Eye (tissue), 1 donor: ENCODE data around the gene NT5C1A.

Experiments
- DNase-seq: peaks from one replicate; pipeline ENCODE4 v3.0.0-alpha.2; 2015

The NT5C1A gene

DNA sequence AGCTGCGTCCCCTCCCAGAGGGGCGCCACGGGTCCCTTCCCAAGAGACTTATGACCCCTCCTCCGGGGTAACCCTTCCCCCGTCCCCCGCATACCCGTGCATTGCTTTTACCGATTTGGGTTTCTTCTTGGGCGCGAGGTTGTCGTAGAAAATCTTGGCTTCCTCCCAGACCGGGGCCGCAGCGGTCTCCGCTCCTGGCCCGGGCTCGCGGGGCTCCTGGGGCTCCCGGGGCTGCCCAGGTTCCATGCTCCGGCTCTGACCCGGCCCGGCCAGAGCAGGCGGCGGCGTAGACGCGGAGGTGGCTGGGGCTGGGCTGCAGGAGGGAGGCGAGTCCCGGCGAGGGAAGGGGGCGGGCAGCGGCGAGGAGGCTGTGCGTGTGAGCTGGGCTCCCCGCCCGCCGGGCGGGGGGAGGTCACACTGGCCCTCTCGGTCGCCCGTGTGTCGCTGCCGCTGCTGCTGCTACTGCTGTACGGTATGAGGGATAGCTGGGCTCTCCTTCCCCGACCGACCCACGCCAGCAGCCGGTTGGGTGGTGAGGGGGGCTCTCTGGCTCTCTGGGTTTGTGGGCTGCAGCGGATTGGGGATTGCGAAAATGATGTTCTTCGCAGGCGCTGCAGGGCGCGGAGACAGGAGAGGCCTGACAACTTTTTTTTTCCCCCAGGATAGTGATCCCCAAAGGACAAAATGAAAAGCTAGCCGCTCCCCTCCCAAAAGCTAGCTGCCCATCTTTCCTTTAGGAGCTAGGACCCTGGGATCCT is at the start of gene NT5C1A:
TSS of gene NT5C1A (minus strand) at position 315 of the 758 bp plus-strand sequence. CDS start at position 246, 69 bp downstream.
- peak; percentile 67 for DNase-seq

- DNase-seq, result no peak
Measured at GRCh38 chr1:39721664-39722063, 49.8 kb upstream of the NT5C1A start.

DNA sequence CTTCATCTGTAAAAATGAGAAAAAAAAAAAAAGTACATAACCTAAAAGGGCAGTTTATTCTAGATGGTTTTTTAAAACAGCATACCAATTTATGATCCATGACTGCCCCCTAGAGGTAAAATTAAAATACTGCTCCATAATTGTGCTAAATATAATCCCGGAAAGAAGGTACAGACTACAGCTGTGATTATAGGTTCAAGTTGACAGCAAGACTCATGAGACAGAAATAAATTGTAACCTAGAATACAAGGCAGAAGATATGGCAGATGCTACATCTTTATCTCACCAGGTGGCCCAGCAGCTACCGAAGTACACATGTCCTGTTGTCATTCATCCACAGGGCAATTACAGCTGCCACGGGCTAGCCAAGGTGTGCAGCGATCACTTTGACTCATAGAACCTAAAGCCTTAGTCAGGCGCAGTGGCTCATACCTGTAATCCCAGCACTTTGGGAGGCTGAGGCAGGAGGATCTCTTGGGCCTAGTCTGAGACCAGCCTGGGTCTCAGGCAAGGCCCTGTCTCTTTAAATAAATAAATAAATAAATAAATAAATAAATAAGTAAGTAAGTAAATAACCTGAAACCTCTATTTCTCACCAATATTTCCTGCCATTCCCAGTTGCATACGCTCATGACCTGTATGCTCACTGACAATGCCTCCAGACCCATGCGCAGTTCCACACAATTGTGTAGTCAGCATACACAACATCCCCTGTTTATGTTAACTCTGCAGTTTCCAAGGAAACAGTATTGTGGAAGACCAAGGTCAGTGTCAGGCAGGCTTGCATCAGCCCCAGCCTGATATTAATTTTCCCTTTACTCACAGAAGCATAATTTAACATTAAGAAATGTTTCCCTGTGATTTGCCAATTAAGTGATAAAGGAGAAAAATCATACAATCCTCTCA is 48.4 kb upstream of the NT5C1A start:
- DNase-seq, result peak; percentile 88

DNA sequence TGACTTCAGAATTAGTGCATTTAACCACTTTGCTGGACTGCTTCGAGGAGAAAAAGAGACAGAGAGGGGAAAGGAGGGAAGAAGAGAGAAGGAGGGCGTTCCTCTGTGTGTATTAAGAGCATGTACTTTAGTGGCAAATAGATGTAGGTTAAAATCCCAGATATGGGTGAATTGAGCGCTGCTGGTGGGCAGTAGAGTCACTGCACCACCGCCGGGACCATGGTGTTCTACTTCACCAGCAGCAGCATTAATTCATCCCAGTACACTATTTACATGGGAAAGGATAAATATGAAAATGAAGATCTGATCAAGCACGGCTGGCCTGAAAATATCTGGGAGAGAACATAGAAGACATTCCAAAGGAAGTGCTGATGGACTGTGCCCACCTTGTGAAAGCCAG is 45.9 kb upstream of the NT5C1A start:
- no peak for DNase-seq

DNA sequence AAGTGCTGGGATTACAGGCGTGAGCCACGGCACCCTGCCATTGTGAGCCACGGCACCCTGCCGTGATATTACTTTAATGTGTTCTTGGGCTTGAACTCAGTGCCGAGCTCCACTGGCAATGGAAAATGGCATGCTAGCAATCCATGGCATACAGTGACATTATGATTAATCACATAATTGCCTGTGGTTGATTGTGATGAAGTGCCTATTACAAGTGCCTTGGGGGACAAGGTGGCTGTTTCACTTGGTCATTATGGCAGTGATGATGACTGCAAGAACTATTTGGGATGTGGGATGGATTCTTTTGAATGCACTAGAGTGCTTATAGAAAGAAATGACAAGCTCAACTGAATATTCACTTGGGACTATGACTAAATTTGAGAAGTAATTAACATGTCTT is 41.6 kb upstream of the NT5C1A start:
- DNase-seq, result no peak

GRCh38 chr1:39711966-39712340 is 40.0 kb upstream of the NT5C1A start:
- DNase-seq, result no peak

DNA sequence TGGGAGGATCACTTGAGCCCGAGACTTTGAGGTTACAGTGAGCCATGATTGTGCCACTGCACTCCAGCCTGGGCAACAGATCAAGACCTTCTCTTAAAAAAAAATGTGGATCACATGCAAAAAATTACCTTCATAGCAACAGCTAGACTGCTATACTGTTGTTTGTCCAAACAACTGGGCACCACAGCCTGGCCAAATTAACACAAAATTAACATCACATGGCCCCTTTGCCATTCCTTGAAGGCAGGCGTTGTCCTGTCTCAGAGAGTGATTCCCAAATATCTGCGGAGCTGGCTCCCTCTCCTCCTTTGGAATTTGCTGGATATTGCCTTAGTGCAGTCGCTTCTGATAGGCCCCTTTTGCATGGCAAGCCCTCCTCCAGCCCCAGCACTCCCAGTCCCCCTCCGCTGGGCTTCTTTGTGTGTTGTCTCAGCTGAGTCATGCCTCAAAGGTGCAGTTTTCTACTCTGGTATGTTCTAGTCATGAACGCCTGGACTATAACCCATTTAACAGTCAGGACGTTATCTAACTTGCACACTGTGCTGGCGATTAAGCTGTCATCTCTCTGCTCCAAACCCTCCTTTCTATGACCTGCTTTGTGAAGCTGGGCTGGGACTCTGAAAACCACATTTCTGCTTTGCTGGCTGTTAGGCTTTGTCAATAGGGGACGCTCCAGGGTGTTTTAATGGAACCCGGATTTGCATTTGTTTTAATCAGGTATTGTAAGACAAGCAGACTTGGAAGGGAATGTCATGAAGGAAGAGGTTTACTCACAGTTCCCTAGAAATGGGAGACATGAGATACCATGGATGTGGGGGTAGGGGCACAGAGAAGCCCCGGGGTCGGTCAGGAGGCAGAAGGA is 39.4 kb upstream of the NT5C1A start:
- no peak for DNase-seq

DNA sequence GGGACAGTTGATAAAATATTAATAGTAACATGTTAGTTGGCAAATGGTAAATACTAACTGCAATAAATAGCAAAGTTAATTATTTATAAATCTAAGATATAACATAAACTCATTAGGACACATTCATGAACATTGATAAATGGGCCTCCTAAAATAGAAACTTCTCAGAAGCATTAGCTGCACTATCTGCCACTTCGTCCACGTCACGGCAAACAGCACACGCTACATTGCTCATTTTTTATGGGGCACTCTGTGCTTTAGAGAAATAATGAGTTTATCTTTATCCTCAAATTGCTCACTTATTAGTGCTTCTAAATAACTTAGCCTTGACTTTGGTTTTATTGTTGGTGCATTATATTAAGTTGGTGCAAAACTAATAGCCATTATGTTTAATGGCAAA is 35.6 kb upstream of the NT5C1A start:
- no peak for DNase-seq

GRCh38 chr1:39704757-39705156 is 32.9 kb upstream of the NT5C1A start:
- DNase-seq, result no peak

DNA sequence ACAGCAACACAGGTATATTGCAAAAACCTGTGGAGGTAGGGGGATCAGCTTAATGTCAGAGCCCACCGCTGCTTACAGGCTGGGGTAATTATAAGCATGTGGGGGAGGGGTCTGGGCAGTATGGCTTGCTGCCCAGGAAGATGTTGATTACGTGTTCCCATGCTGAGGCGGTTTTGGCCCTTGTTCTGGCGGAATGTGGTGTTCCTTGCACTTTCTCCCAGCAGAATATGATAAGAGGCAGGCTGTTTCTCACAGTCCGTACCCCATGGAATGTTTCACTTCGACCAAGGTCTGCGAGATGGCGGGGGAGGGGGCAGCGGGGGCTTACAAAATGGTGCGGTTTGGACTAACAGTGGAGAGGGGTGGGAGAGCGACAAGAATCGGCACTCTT is 29.1 kb upstream of the NT5C1A start:
- DNase-seq, result peak; percentile 57

DNA sequence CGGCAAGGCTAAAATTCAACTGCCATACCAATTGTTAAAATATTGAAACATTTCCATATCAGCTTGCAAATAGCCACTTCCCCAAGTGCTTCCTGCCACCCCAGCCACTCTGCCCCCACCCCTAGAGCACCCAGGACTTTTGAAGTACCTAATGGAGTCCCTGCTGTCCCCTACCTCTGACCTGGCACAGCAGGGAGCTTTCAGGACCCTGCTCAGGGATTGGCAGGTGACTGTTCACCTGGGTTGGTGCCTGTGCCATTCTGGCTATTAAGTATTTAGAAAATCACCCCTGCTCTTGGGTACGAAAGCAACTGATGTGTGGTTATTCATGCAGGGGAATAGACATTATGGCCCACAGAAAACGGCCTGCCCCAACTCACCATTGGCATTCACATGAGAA is 28.4 kb upstream of the NT5C1A start:
- DNase-seq, result no peak

DNA sequence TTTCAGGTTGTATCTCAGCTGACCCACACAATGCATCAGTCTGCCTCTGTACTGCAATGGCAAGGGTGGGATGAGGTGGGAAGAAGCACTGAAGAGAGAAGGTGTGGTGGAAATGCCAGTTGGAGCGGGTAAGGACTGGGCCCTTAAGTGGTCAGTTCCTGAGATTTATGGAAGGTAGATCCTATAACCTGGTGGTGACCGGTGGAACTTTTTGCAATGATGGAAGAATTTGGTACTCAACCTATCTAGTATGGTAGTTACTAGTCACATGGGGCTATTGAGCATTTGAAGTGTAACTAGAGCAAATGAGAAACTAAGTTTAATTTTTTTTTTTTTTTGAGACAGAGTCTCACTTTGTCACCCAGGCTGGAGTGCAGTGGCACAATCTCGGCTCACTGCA is 27.5 kb upstream of the NT5C1A start:
- DNase-seq, result no peak

DNA sequence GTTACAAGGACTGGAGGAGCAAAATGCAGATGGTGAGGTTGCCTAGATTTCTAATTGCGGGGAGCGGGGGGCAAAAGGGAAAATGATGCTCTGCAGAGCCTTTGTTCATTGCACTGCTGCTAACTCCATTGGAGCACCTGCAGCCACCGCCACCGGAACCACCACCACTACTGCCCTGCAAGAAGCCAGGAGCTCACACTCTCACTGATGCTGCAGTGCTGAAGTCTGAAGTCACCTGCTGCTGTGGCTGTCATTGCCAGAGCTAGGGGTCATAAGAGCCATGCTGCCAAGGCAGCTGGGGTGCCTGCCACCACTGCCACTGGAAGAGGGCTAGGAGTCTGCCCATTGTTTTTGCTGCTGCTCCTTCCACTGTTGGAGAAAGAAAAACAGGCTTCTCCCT is 26.7 kb upstream of the NT5C1A start:
- DNase-seq, result no peak

DNA sequence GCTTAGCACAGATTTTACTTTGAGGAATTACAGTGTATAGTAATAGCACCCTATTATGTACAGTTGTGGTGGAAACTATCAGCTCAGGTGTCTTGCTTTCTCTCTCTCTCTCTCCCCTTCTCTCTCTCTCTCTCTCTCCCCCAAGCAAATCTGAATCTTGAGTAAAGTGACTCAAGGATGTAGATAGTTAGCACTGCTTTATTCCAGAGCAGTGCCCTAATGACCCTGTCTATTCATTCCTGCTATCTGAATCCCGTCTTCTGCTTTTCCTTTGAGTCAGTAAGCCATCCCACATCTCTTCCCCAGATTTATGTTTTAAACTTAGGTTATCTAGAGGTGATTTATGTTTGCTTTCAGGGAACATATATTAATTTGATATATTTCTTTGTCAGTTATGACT is 24.5 kb upstream of the NT5C1A start:
- DNase-seq, result no peak

GRCh38 chr1:39695016-39695415 is 23.1 kb upstream of the NT5C1A start:
- no peak for DNase-seq

GRCh38 chr1:39694026-39694425 is 22.1 kb upstream of the NT5C1A start:
- no peak for DNase-seq

GRCh38 chr1:39692152-39693074 is 20.5 kb upstream of the NT5C1A start:
- DNase-seq, result peak; percentile 76

- peak; percentile 95 for DNase-seq
Measured at GRCh38 chr1:39691383-39692151, 19.7 kb upstream of the NT5C1A start, which contains the start of gene HPCAL4. Gene HPCAL4, minus strand, starts transcription at chr1:39691433. Its CDS starts 6,830 bp downstream, at chr1:39684603.

DNA sequence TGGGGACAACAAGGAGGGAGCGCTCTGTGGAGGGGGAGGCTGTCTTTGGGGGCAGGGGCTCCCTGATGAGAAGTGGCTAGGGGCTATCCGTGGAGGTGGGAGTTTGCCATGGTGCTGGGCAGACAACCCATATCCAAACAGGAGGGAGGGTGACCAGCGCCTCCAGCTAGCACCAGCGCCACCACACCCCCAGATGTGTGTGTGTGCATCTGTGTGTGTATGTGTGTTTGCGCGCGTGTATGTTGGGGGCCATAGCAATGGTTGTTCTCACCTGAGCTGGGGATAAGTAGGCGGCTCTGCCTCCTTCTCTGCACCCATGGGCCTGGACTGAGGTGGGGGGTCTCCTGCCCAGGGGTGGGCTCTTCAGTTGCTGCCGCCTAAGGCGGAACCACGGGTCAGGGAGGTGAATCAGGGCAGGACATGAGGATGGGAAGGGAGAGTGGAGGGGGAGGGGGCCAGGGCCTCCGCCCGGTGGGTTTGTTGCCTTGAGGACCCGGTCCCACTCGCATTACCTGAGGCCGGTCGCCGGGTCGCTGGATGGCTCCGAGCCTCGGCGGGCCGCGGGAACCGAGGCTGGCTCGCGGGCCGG is 19.0 kb upstream of the NT5C1A start:
- DNase-seq, result no peak

- DNase-seq, result no peak
Measured at GRCh38 chr1:39690225-39690624, 18.3 kb upstream of the NT5C1A start.

DNA sequence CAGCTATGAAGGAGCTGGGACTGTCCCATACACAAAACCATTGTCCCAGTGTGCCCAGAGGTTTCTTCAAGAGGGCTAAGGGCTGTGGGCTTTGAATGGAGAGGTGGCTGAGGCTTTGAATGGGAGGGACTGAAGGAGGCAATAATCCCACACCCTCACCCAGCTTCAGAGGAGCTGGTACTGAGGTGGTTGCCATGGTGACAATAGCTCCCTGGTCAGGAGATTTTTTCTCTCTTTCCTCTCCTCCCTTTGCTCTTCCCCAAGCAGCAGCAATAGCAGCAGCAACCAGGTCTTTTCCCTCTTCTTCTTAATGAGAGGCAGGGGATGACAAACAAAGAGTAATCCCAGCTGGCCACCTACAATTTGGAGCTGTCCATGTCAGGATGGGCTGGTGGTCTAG is 17.7 kb upstream of the NT5C1A start:
- peak; percentile 52 for DNase-seq
